ENCODE results near the gene PACSIN2. TPM values are rescaled to one million over a fixed set of nuclear protein-coding genes. Genes with fewer than 3 reads are reported as not detected.

Gene PACSIN2
- polyA plus RNA-seq, 12 donors: 22.7 to 44.7 (median 29.0) TPM; not detected in 1

DNA sequence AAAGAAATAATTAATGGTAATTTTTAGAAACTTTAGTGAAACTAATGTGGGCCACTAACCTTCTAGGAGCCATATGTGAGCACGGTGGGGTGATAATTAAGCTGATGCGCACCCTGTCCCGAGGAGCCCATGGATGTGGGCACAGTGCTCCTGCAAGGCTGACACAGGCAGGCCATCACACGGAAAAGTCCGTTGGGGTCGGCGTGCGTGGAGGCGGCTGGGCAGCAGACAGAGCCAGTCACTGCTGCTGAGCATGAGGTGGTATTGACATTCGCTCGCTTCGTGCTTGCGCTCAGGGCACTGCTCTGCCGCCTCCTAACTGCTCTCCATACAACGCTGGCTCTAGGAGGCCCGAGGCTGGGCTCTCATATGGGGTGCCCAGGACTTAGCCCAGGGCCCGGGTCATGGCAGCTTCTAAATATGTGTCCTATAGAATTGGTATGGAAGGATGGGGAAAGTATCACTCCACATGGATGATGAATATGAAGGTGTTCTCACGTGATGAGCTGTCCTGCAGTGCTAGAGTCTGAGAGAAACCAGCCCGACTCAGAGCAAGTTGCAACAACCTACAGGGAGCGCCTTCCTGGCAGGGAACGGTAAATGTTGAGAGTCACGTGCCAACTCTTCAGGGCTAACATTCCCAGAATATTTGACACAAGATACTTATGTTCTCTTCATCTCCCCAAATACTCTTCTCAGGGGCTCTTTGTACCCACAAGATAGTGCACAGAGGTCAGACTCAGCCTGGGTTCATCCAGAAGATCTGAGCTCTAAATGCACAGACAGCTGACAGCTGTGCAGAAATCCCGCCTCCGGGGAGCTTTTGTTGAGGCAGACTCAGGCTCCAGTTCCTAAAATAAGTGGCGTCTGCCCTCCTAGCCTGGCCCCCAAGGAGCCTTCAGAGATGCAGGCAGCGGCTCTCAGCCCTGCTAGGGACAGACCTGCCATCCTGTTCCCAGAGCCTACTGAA lies 107.3 kb downstream of the PACSIN2 start:
- peak; percentile 53 for DNase-seq

DNA sequence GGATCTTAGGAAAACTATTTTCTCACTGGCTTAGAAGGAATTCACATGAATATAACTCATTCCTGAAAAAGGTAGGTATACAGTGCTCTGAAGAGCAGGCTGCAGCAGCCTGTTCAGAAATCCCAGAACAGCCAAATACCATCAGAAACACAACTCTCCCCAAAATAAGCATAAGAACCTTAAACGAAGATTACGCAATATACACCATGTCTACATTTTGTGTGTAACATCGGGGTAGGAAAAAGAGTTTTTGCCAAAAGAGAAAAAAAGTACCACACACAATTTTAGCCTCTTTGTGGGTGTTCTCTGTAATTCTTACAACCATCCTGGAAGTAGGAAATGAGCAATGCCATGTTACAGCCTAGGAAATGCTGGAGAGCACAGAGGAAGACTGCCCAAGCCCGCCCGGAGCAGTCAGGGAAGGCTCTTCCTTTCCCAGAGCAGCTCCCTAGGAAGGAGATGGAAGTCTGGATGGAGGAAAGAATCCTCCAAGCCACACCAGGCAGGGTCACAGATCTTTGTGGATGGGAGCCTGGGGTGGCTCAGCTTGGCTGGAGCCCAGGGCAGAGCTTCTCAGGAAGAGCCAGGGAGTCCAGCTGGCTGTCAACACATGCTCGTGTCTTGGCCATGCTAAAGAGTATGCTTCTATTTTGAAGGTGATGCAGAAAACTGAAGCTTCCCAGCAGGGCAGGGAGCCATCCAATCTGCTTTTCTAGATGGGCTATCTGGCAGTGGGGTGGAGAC lies 108.2 kb downstream of the PACSIN2 start:
- DNase-seq: no peak

DNA sequence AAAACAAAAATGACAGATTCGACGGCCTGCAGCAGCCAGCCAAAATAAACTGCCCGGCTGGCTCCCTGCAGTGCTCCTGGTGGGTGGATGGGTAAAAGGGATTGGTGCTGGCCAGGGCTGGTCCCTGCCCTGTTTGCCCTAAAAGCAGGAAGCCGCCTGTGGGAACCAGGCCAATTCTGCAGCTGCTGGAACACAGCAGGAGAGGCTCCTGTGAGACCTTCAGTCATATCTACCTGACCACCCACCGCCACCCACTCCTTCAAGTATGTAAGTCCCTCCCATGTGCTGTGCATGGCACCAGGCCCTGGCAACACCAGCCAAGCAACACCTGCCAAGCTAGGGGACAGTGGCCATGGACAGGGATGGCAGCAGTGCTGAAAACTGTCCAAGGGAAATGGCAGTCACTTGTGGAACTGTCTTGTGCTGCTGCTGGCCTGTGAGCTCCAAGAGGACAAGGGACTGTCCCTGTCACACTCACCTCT lies 109.2 kb downstream of the PACSIN2 start:
- no peak for DNase-seq

DNA sequence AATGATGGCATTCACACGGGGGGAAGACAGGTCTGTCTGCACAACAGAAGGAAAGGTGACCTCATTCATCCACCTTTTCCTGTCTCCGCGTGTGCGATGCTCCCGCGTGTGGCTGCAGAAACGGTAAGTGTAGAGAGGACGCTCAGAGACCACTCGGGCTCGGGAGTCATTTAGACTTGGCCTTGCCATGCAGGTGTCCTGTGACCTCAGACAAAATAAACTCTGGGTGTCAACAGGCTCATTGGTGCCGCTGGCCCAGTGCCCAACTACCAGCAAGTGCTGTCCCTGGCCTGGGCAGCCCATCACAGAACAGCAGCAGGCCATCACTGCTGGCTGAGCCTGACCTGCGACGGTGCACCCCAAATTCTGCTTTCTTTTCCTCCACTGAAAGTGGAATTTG lies 109.7 kb downstream of the PACSIN2 start:
- no peak for DNase-seq

DNA sequence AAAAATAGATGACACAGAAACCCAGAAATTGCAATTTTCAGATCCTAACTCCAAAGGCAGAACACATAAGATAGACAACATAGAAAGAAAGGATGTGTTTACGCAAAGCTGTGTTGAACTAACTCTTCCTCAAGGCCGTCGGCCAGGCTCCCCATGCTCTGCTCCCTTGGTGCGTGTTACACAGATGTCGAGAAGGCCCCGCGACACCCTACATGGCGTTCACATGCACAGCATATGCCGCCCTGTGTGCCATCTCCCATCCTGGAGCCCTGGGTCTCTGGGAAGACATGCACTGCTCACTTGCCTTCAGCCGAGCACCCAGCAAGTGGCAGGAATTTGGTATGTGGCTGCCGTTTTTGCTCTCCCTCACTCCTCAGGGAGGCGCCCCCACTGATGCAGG lies 110.9 kb downstream of the PACSIN2 start:
- no peak for DNase-seq

DNA sequence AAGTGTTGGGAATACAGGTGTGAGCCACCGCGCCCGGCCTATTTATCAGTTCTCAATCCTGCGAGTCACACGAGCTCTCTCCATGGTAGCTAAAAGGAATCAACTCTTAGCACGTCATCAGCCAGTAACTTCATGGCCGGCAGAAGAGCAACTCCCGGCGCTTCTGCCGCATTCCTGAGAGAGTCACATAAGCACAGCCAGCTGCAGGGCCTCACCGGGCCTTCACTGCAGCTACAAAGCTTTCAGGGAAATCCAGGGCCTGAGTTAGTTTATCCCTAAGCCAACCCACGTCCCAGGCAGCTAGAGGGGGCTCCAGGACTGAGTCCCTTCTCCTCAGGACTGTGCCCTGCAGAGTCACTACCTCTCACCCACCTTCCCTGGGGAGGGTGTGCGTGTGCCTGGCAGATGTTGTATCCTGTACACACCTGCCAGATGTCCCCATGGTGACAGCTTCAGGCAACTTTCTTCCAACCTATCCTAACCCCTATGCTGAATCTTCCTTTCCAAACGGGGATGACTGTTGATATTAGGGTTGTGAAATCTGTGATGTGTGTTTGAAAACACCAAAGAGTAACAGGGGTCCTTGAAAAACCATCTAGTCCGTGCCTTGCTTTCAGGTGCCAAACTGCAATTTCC lies 112.0 kb downstream of the PACSIN2 start:
- peak; percentile 48 for DNase-seq

DNA sequence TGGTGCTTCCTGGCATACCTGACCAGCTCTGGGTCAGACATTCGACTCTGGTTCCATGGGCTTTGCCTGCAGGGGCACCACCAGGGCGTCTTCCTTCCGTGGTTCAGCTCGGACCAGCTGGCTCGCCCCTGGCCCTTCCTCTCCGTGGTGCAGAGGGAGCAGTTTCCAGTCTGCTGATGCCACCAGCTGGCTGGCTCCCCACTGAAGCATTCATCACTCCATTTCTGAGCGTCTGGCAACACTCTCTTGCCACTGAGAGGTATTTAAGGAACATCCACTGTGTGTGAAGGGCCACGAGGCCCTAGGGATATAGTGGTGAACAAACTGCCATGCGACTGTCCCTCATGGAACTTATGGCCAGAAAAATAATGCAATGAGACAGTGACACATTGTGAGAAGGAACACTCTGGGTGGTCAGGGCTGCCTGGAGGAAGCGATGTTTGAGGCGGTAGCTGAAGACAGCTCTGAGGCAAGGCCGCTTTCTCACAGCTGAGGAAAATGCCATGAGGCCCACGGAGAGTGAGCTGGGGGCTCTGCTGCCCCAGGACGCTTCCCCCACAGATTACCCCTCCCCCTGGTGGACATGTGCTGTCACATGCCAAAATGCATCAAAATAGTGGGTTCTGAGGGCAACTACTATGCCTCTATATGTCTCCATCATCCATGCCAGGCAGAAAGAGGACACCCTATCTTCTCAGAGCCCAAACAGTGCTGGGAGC lies 113.0 kb downstream of the PACSIN2 start:
- DNase-seq: no peak

DNA sequence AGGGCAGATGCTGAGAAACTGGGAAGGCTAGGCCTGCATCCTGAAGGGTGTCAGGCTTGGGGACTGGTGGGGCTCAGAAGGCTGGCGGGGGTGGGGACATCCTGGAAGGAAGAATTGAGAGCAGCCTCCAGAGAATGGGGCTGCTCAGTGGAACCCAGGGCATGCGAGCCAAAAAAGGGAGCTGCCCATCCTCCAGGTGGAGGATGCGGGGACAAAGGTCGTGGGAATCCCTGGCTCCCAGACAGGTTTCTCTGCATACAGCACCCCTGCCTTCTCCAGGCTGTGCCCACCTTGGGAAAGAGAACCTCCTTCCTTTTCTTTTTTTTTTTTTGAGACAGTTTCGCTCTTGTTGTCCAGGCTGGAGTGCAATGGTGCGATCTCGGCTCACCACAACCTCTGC lies 117.0 kb downstream of the PACSIN2 start:
- DNase-seq: no peak

DNA sequence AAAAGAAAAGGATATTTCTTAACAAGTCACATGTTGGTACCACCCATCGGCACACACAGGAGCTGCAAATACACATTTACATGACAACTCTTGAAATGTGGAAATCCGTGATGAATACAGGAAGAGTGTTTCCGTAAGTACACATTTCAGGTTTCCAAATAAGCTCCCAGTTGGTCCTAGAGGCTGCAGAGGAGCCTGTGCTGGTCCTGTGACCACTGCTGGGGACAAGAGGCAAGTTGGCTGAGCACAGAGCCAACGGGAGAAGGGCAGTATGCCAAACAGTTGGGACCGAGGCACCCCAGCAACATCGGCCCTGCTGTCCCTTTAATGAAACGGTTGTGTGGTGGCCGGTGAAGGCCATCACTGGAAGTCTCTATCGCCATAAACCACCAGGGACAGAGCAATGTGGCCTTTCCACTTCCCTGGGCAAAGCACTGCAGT lies 119.4 kb downstream of the PACSIN2 start:
- no peak for DNase-seq

DNA sequence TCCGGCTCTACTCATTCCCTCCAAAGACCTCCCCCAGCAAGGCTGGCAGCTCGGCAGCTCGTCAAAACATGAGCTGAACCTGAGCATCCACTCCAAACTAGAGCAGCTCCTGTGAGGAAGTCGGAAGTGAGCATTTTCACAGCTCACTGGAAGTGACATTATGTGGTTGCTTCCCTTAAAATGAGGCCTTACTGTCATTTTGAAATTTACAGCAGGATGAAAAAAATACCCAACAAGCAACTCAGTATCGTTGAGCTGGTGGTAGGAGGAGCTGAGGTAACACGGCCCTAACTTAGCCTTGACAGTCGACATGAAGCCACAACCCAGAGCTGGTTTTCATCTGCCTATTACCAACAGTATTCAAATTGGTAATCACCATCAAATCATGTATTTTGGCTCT lies 119.9 kb downstream of the PACSIN2 start:
- no peak for DNase-seq

DNA sequence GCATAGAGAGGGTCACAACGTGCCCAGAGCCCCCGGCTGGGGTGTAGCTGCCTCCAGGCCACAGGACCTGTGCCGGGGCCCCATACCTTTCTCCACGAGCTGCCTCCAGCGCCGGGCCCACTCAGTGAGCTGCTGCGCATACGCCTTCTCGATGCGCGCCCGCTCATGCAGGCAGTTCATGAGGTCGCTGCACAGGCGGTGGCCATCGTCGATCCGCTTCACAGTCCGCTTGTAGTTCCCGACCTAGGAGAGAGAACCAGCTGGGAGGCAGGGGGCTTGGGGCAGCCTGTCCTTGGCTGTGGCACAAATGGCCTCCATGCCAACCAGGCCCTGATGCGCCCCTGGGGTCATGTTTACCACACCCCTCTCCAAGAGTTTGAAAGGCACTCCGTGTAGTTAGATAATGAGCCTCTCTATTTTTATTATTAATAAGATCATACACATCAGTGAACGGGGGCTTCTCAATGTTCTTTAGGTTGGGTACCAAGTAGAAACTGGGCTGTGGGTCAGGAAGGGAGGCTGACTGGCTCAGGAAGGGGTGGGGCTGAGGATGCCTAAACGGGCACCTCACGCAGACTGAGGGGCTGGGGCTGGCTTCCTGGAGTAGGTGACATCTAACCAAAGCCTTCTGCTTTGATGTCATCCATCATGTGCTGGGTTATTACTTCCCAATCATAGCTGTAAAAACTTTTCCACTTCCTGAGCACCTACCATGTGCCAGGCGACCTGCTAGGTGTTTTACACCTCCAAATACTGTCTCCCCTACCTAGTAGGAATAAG lies 121.4 kb downstream of the PACSIN2 start:
- DNase-seq: no peak

DNA sequence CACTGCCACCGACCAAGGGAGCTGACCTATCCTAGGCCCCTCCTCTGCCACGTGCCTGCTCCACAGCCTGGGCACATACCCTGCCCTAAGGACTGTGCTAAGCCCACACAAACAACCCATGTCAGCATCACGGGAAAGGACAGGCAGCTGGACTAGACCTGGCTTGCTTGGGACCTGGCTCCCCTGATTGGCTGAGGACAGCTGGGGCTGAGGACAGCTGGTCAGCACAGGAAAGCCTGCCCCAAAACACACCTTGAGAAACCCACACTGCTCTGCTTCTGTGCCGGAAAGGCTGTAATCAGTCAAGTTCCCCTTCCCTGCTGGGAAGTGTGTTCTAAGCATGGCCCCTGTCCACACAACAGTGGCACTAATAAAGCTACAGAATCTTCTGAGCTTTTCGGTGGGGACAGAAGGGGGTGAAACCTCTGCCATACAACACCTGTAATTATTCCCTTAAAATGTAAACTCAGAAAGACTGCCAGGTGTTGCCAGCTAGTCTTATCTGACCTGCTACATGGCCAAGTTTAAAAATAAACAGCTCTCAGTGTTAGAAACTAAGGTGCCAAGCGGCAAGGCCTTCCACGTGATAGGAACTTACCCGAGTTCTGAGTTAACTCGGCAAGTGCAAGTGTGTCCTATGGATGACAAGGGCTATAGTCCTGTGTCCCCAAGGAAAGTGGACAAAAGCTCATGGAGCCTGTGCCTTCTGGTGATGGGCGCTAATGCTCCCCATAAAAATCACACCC lies 122.2 kb downstream of the PACSIN2 start:
- no peak for DNase-seq

DNA sequence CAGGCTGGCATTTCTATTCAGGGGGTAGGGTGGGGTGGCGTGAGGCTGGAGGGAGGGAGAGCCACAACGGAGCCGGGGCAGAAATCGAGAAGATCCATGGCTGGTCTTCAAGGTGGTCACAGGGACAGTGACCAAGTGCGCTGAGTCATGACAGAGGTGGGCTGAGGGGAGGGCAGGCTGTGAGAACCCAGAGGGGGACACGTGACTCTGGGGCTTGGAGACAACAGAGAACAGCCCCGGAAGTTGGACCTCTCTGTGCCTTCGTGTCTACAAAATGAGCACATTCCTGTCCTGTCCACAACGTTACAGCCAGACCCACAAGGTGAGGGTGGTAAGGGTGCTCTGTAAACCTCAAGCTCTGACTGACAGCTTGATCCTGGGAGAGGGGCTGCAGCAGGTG lies 122.8 kb downstream of the PACSIN2 start:
- no peak for DNase-seq

DNA sequence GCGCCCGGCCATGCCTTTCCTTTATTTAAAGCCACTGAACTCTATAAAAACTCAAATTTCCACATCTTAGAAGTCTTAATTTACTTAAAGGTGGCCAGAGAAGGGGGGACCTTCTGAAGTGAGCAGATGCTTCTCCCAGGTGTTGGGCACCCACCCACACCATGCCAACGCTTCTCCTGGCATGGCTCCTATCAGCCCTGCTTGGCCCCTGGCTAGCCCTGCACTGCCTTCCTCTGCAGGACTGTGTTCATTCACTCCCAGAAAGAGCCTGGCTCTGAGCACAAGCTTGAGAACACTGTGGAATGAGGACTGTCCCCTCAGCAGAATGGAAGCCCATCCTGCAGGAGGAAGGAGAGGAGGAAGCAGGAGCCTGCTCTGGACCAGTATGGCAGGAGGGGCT lies 123.3 kb downstream of the PACSIN2 start:
- no peak for DNase-seq

DNA sequence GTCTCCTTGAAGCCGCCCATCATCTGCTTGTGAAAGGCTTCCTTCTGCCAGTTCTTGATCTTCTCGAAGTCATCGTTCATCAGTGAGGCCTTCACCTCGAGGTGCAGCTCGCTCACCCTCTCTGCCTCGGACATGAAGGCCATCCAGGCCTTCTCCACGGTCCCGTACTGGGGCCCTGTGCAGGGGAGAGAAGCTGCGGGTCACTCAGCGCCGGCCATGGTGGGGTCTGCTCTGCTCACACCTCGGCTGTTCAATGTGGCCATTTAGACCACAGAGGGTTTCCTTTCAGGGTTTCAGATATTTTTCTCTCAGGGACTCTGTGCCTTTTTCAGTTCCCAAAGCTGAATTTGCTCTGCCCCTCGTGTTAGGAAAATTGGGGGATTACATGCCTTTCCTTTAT lies 123.9 kb downstream of the PACSIN2 start:
- no peak for DNase-seq

DNA sequence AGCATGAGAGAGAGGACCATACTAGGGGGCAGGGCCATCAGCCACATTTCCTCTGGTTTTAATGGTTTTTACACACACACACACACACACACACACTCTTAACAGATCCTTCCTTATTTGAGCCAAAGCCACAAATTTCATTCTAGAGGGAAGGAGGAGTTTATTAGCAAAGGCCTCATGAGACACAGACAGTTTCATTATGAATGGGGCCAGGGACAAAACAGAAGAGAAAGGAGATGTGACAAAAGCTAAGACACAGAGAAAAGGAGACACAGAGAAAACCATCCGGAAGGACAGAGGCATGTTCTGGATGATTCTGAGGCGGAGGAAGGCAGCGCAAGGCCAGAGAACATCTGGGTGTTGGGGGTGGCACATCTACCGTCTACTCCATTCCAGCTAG lies 125.6 kb downstream of the PACSIN2 start:
- DNase-seq: no peak

DNA sequence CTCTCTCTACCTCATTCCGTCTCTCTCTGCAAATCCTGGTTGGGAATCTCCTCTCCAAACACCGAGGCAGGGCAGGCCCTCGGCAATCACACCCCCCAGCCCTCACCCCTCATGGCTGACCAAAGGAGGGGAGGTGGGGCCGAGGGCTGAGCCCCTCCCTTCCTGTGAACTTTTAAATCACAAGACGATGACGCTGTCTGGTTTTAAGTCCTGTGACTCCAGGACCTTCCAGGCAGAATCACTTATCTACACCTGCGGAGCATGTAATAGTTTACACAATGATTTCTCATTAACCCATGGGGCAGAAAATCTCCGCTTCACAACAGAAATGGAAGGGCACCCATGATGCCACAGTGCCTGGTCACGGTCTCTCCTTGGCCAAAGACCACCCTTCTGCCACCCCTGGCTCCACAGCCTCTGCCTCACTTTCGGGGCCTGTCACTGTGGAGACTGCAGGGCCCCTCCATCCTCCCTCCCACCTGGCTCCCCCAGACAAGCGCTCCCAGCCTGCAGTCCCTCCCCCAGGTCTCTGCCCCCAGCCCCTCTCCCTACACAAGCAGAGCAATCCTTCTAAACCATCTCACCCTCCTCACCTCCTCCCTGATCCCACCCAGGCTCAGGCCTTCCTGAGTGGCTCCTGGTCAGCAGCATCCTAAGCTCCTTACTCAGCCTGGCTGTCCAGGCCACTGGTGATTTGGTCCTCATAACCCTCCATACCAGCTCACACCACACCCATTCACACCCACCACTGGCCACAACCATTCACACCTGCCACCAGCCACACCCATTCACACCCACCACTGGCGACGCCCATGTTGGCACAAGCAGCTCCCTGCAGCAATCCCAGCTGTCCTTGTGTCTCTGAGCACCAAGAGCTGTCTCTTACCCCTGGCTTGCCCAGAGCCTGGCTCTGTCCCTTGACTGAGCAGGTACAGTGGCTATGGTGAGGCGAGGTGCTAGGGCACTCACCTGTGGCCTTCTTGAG lies 127.1 kb downstream of the PACSIN2 start:
- DNase-seq: no peak

DNA sequence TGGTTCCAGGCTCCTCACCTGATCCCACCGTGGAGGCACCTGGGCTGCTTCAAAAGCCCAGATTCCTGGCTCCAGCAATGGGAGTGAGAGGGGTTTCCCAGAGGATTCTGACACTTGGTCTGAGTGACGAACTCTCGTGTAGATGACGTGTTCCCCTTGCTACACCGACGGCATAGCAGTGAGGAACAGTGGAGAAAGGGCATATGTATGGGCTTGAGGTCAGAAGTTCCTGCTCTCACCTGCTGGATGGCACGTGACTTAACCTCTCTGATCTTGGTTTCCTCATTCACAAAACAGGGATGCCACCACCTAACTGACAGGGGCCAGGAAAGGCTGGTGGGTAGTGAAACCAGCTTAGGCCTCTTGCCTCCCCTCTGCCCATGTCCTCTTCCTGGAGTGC lies 127.8 kb downstream of the PACSIN2 start:
- DNase-seq: no peak

DNA sequence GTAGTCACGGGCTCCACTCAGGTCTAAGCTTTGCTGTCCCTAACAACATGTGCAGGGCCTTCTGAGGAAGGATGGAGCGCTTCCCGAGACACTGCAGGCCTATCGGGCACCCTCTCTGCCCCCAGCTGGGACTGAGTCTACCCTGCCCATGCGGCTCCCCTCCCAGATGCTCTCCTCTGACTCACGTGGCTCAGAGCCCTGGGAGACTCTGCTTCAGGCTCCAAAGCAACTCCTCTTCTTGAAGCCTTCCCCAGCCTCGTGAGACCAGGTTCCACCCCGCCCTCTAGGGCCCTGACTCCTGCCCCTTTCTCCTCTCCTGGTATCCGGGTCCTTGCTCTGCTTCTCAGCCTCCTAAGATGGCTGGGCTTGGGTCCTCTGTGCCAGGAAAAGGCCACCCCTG lies 129.5 kb downstream of the PACSIN2 start:
- no peak for DNase-seq
